ENCODE results near the gene MAP7D2.
A peak's percentile ranks its signal among the peaks of the same experiment; 100 is the strongest.

The MAP7D2 gene

GRCh38 chrX:19990556-19991349 lies 126.0 kb downstream of the MAP7D2 start, which contains the start of gene BCLAF3:
TSS of gene BCLAF3 (minus strand) at chrX:19991061. CDS start at chrX:19970264, 20,797 bp downstream.
- peak within 1 kb of the TSS; percentile 81 to 93 (median 90) for H3K4me3 Mint-ChIP-seq
- H3K36me3 Mint-ChIP-seq (ENCODE audit: low read depth), result peaks cover 5% of the 10 kb centered on the region
- H3K27me3 Mint-ChIP-seq (ENCODE audit: low read depth), result no peaks in the 10 kb centered on the region
- TF ChIP-seq CTCF (IDR thresholded peaks at IDR 0.05; ENCODE audit: unreplicated experiment in 3 of 3), result peak; percentile 64 to 85 (median 72)
- H3K27ac Mint-ChIP-seq, result peak within 1 kb of the TSS; percentile 28 to 94 (median 65)
- H3K9me3 Mint-ChIP-seq, result peaks cover 21% of the 10 kb centered on the region
- peaks cover 4% of the 10 kb centered on the region for H3K4me1 Mint-ChIP-seq

- Mint-ChIP-seq H3K27ac (peak overlapping the region; percentile 28 to 76 (median 65)), H3K4me3 (peak overlapping the region; percentile 78 to 90 (median 88)), H3K9me3 (peaks cover 21% of the 10 kb centered on the region), H3K27me3 (ENCODE audit: low read depth) (no peaks in the 10 kb centered on the region), H3K4me1 (peaks cover 4% of the 10 kb centered on the region), H3K36me3 (ENCODE audit: low read depth) (peaks cover 5% of the 10 kb centered on the region)
- TF ChIP-seq CTCF (IDR thresholded peaks at IDR 0.05; ENCODE audit: unreplicated experiment in 3 of 3), result no peak
These were observed 126.6 kb downstream of the MAP7D2 start for GRCh38 chrX:19990151-19990555.

- H3K27ac Mint-ChIP-seq, result no peak overlapping the region
- no peaks in the 10 kb centered on the region for H3K27me3 Mint-ChIP-seq (ENCODE audit: low read depth)
- H3K4me3 Mint-ChIP-seq, result peak overlapping the region in 1 of 3 experiments; percentile 20
- peaks cover 18% of the 10 kb centered on the region for H3K9me3 Mint-ChIP-seq
- H3K4me1 Mint-ChIP-seq, result peaks cover 4% of the 10 kb centered on the region
- no peak for TF ChIP-seq CTCF (IDR thresholded peaks at IDR 0.05; ENCODE audit: unreplicated experiment in 3 of 3)
- H3K36me3 Mint-ChIP-seq (ENCODE audit: low read depth), result peaks cover 5% of the 10 kb centered on the region
These were observed 128.9 kb downstream of the MAP7D2 start for GRCh38 chrX:19987856-19988255.

- TF ChIP-seq CTCF (IDR thresholded peaks at IDR 0.05; ENCODE audit: unreplicated experiment in 3 of 3), result no peak
- Mint-ChIP-seq H3K4me1 (peaks cover 4% of the 10 kb centered on the region), H3K9me3 (peaks cover 20% of the 10 kb centered on the region), H3K4me3 (peak overlapping the region in 1 of 3 experiments; percentile 27), H3K36me3 (ENCODE audit: low read depth) (peaks cover 10% of the 10 kb centered on the region), H3K27ac (peak overlapping the region; percentile 4 to 26 (median 19)), H3K27me3 (ENCODE audit: low read depth) (no peaks in the 10 kb centered on the region)
These were observed 130.2 kb downstream of the MAP7D2 start for GRCh38 chrX:19986531-19986930.

GRCh38 chrX:19981947-19982346 lies 134.8 kb downstream of the MAP7D2 start:
- TF ChIP-seq CTCF (IDR thresholded peaks at IDR 0.05; ENCODE audit: unreplicated experiment in 3 of 3), result no peak
- Mint-ChIP-seq H3K27ac (no peak overlapping the region), H3K36me3 (ENCODE audit: low read depth) (peaks cover 26% of the 10 kb centered on the region), H3K27me3 (ENCODE audit: low read depth) (no peaks in the 10 kb centered on the region), H3K9me3 (peaks cover 36% of the 10 kb centered on the region), H3K4me1 (peaks cover 4% of the 10 kb centered on the region), H3K4me3 (no peak overlapping the region)

- no peak overlapping the region for H3K27ac Mint-ChIP-seq
- no peaks in the 10 kb centered on the region for H3K27me3 Mint-ChIP-seq (ENCODE audit: low read depth)
- peaks cover 31% of the 10 kb centered on the region for H3K36me3 Mint-ChIP-seq (ENCODE audit: low read depth)
- no peak overlapping the region for H3K4me3 Mint-ChIP-seq
- H3K4me1 Mint-ChIP-seq, result no peaks in the 10 kb centered on the region
- peaks cover 32% of the 10 kb centered on the region for H3K9me3 Mint-ChIP-seq
- no peak for TF ChIP-seq CTCF (IDR thresholded peaks at IDR 0.05; ENCODE audit: unreplicated experiment in 3 of 3)
These were observed 140.9 kb downstream of the MAP7D2 start for GRCh38 chrX:19975845-19976244.
